Astrocyte of the hippocampus (primary cell): ENCODE results near the gene MED8.

Source experiments
- DNase-seq: peaks from one replicate; pipeline ENCODE4 v3.0.0; 2011; ENCODE audit warnings: low read depth, low spot score

The MED8 gene

GRCh38 chr1:43358746-43359693, 30.6 kb downstream of the MED8 start, which contains the start of gene CDC20:
Gene CDC20, plus strand, starts transcription at chr1:43358981. Its CDS starts 235 bp downstream, at chr1:43359216.
- DNase-seq: peak; percentile 99

DNA sequence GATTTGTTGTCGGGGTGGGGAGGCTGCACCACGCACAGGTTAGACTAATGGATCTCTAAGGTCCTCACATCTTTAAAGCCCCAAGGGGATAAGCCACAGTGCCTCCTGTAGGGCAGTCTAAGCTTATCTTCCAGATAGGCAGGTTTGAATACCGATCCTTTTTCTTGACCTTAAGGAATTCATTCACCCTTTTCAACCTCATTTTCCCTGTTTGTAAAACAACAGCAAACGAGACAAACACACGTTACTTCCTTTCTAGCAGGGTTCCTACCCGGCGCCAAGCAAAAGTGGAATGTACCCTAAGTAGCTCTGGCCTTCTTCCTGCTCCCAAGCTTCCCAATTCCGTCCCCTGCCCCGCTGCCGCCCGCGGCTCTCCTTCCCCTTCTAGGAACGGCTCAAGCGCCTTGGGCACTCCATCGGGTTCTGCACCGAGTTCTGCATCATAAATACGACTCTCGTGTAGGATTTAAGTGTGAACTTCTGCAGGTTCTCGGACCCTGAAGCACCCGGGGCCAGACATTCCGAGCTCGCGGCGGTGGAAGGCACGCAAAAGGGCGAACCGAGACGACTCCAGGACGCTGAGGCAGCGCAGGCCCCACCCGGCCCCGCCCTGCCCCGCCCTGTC, 31.4 kb downstream of the MED8 start:
- DNase-seq: peak; percentile 64

DNA sequence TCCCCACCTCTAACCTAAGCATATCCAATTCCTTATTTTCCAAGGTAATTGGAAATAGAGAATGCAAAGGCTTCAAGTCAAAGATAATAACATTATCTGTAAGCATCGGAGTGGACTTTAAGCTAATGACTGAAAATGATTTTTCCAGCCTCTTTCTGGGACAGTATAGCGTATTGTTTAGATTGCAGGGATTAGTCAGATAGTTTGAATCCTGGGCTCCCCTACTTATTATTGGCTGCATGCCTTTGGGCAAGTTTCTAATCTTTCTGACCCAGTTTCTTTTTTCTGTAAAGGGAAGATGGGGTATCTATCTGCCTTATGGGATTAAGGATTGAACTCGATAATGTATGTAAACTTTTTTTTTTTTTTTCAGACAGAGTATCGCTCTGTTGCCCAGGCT, 32.3 kb downstream of the MED8 start:
- no peak for DNase-seq

GRCh38 chr1:43354936-43355335, 34.7 kb downstream of the MED8 start:
- DNase-seq: no peak

- DNase-seq: no peak
Measured at GRCh38 chr1:43354471-43354870, 35.1 kb downstream of the MED8 start.

GRCh38 chr1:43352881-43353280, 36.7 kb downstream of the MED8 start:
- no peak for DNase-seq

DNA sequence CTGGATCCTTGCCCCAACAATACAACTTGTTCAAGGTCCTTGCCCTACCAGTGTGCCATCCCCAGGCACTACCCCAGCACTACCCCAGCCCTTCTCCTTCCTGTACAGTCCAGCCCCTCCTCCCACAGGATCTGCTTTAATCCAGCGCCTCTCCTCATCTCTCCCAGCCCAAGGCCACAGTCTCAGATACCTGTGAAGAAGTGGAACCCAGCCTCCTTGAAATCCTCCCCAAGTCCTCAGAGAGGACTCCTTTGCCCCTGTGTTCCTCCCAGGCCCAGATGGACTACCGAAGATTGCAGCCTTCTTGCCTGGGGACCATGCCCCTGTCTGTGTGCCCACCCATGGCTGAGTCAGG, 37.3 kb downstream of the MED8 start:
- no peak for DNase-seq

- no peak for DNase-seq
Measured at GRCh38 chr1:43351421-43352350, 37.9 kb downstream of the MED8 start.

DNA sequence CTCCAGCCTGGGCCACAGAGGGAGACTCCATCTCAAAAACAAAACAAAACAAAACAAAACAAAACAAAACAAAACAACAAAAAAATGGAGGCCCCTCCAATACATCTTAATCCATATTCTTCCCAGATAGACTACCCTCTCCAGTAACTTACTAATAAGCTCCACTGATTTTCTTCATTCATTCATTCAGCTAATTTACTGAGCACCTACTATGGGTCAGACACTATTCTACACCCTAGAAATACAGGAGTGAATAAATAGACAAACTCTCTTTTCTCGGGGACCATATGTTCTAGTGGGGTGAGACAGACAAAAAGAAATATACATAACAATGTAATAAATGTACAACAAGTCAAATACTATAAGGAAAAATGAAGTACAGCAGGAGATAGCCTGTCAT, 38.6 kb downstream of the MED8 start:
- no peak for DNase-seq

DNA sequence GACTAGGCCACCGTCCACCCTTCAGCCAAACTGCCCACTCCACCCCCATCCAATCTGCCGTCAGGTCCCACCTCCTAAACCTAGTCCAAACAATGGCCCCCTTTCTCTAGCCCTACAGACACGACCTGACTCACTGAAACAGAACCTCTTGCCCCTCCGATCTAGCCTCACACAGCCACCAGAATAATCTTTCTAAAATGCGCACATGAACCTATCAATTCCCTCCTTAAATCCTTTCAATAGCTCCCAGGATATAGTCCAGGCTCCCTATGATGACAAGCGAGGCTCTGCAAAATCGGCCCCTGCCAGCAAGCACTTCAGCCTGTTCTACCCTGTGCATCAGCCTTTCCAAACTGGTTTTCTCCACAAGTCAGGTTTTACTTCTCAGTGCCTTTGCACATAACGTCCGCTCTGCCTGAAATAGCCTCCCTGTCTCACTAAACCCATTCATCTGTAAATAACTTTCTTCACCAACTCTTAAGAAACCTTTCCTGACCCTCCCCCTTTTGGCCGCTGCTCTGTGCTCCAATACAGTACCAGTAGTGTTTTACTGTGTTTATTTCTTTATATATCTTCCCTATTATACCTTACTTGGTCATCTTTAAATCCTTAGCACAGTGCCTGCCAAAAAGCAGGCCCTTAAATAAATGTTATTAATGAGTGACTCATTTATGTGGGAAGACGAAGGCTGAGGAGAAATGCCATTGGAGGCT, 39.9 kb downstream of the MED8 start:
- peak; percentile 81 for DNase-seq

DNA sequence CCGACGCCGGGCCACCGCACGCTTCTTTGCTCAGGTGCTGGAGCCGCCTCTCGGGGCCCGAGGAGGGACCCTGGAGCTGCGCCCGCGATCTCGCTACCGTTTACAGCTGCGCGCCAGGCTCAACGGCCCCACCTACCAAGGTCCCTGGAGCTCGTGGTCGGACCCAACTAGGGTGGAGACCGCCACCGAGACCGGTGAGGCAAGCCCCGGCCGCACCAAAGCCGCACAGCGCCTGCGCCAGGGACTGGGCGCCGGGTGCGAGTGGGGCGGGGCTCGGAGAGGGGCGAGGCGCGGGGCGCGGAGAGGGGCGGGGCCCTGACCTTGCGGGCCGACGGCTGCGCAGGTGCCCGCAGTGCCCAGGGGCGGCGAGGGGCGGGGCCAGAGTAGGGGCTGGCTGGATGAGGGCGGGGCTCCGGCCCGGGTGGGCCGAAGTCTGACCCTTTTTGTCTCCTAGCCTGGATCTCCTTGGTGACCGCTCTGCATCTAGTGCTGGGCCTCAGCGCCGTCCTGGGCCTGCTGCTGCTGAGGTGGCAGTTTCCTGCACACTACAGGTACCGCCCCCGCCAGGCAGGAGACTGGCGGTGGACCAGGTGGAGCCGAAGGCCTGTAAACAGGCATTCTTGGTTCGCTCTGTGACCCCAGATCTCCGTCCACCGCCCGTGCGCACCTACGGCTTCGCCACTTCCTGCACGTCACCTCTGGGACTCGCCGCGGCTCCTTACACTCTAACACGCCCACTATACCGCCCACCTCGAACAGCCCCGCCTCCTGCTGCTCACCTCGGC, 40.6 kb downstream of the MED8 start:
- peak; percentile 81 for DNase-seq

- DNase-seq: no peak
Measured at GRCh38 chr1:43348343-43348808, 41.2 kb downstream of the MED8 start.

DNA sequence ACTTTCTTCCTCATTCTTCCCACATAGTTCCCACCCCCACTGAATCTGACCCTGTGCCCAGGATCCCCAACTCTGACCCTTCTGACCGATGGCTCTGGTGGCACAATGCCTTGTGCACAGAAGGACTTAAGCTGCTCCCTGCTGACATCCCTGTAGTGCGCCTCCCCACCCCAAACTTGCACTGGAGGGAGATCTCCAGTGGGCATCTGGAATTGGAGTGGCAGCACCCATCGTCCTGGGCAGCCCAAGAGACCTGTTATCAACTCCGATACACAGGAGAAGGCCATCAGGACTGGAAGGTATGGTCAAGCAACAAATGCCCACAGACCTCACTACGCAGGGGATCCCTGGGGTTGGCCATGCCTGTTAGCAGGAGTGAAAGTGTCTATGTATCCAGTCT, 43.0 kb downstream of the MED8 start:
- DNase-seq: no peak

GRCh38 chr1:43345120-43345519, 44.5 kb downstream of the MED8 start:
- DNase-seq: no peak

GRCh38 chr1:43344267-43344850, 45.2 kb downstream of the MED8 start:
- no peak for DNase-seq

GRCh38 chr1:43340559-43340958, 49.0 kb downstream of the MED8 start:
- no peak for DNase-seq

GRCh38 chr1:43339584-43340232, 49.9 kb downstream of the MED8 start:
- no peak for DNase-seq

- DNase-seq: no peak
Measured at GRCh38 chr1:43338001-43338400, 51.6 kb downstream of the MED8 start.

DNA sequence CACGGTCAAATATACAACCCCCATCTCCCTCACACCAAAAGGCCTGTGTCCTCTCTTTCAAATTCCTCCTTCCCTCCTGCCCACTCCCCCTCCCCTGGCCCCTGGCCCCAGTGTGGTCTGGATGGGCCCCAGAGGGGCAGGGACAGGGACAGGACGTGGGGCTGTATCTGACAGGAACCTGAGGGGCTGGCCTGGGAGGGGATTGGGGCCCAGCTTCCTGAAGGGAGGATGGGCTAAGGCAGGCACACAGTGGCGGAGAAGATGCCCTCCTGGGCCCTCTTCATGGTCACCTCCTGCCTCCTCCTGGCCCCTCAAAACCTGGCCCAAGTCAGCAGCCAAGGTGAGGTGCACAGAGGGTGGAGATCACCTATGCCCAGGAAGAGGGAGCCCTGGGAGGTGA, 52.0 kb downstream of the MED8 start, which contains the start of gene MPL:
Gene MPL (plus strand): TSS at position 231 of the 400 bp plus-strand sequence. CDS start 31 bp downstream, at position 262.
- DNase-seq: no peak
